ENCODE data around the gene TSPAN18.

TSPAN18 gene

DNA sequence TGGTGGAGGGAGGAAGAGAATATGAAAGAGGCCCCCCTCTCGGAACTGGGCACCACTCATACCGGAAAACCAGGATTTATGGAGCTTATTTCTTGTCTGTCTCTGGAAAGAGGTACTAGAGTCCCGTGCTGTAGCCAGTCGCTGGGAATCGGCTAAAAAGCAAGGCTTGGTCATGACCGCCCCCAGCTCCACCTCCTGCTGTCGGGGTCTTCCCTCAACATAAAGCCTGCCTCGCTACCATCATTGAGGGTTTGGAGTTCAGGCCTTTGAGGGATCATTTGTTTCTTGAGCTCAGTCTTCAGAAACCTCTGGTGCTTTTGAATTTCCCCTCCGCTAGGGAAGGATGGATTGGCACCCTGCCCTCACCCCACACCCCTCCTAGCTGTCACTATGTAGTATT, 97.1 kb downstream of the TSPAN18 start:
- DNase-seq (ENCODE audit: low read depth): no peak

DNA sequence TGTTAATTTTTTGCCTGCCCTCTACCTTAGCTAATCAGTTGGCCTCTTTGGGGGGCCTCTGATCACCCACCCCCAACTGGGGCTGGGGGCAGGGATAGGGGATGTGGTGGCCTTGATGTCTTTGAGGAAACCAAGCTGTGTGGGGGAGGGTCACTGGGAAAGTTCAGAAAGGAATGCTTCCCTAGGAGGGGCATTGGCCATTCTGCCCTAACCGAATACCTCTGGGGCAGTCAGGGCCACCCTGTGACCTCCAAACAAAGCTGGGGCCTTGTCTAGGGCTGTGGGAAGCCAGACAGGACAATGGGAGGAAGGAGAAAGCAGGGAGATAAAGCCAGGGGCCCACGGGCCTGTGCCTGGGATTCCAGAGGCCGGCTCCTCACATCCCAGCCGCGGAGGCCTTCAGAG, 97.5 kb downstream of the TSPAN18 start:
- DNase-seq (ENCODE audit: low read depth): no peak

DNA sequence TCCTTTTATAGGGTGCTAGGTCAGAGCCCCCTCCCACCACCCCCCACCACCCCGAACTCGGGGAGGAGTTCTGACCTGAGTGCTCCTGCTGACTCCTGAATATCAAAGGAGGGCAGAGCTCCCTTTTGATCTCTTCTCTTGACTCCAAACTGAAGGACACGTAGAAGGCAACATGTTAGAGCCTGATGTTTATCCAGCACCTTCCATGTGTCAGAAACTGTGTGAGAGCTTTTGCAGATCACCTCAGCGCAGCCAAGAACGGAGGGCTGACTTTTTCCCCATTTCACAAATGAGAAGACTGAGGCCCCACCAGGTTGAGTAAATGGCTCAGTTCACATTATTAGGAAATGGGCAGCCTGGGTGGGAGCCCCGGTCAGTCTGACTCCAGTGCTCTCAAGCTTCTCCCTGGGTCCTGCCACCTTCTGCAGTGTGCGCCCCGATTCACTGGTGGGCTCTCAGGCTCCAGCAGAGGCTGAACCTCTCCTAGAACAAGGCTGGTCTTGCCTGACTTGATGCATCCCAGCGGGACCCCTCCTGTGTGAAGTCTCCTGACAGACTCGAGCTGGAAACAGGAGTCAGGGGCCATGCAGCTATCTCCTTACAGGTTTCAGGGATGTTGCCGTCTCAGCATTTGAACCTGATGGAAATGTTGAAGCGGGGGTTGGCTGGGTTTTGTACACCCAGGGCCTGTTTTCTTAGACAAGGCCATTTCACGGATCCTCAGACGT, 98.5 kb downstream of the TSPAN18 start:
- no peak for DNase-seq (ENCODE audit: low read depth)

DNA sequence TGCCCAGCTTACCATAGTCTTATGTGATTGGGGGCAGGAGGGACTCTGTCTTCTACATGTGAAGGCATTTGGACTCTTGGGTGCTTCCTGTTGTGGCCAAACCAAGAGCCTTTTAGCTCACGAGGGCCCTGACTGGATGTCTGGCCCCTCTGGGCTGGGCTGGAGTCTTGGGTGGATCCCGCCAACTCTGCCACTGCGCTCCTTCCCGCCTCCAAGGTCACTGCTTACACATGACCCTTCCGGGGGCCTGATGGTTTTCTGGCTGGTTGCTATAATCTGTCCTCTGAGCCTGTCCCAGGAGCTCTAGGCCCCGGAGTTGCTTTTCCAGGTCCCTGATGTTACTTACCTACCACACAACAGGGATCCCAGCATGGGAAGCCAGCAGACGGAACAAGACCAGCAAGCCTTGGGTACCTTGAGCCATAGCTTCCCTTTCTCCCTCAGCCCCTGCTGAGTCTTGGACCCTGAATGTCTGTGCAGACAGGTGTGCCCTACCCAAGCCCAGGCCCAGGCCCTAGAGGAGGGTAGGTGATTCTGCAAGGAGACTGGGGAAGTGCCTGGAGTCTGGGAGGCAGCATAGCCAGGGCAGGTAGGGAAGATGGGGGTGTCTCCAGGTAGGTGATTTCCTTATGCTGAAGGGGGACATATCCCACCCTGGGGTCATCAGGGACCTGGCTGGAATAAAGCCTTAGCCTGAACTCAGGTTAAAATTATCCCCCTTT, 100.3 kb downstream of the TSPAN18 start:
- no peak for DNase-seq (ENCODE audit: low read depth)

DNA sequence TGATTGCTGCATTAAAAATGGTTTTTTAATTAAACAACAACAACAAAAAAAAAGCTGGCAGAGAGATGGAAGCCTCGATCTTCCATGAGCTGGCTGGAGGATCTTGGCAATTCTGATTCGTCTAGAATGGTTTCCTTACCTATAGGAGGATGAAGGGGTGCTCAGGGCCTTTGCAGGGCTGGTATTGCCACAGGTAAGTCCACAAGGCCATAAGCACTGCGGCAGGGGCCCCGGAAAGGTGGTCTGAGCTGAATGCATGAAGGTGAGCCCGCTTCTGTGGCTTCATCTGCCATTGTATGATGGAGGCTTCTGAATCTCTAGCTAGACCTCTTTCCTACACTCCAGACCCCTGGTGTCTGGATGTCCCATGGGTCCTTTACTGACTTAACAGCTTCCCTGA, 101.5 kb downstream of the TSPAN18 start:
- DNase-seq (ENCODE audit: low read depth): no peak

DNA sequence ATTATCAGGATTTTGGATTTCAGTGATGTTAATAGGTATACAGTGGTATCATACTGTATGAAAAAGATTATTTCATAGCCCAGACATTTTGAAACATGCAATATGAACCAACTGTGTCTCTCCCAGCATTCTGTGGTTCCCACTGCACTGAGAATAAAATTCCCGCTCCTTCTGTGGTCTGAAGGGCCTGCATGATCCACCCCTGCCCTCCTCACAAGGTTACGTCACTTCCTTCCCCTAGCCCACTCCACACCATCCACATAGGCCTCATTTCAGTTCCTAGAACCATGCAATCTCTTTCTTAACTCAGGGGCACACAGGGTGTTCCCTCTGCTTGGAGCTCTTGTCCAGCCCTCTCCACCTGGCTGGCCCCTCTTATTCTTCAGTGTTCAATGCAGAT, 103.1 kb downstream of the TSPAN18 start:
- no peak for DNase-seq (ENCODE audit: low read depth)

DNA sequence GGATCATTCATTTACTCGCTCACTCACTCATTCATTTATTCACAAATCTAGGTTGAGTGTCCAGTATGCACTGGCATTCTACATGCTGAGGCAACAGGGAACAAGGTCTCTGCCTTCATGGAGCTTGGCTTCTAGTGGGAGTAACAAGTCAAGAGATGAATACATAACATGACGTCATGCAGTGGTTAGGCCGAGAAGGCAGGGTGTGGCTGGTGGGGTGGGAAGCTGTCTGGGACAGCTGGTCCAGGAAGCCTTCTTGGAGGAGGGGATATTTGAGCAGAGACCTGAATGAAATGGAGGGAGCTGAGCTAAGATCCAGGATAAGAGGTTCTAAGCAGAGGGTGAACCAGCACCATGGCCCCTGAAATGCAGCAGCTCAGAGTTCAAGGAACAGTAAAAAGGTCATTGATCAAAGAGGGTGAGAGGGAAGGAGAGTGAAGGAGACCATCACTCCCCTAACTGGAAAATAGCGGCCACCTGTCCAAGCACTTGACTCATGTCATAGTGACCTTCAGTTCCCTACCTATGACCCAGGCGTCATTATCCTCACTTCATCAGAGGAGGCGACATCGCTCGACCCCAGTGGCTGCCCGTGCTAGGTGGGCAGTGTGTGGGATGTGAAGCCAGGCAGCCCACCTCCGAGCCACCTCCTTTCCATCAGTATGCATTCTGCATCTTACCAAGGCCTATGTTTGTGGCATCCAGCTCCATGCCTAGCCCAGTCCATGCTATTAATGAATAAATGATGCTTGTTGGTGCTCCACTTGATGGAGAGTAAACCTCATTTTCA, 105.0 kb downstream of the TSPAN18 start:
- no peak for DNase-seq (ENCODE audit: low read depth)

DNA sequence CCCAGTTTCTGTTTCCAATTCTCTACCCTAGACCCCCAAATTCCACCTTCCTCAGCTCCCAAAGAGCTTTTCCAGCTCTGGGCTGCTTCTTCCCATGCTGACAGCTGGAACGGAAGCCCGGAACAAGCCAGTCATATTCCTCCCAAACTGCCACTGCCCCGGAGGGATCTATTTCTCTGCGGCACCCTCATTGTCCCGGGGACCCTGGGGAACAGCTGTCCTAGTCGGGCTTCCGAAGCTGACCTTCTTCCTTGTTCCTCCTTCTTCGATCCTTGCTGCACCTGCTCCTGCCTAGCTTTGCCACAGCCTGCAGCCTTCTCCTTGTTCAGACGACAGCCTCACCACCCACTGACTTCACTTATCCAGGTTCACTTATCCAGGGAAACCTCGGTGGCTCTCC, 105.7 kb downstream of the TSPAN18 start:
- DNase-seq (ENCODE audit: low read depth): no peak

DNA sequence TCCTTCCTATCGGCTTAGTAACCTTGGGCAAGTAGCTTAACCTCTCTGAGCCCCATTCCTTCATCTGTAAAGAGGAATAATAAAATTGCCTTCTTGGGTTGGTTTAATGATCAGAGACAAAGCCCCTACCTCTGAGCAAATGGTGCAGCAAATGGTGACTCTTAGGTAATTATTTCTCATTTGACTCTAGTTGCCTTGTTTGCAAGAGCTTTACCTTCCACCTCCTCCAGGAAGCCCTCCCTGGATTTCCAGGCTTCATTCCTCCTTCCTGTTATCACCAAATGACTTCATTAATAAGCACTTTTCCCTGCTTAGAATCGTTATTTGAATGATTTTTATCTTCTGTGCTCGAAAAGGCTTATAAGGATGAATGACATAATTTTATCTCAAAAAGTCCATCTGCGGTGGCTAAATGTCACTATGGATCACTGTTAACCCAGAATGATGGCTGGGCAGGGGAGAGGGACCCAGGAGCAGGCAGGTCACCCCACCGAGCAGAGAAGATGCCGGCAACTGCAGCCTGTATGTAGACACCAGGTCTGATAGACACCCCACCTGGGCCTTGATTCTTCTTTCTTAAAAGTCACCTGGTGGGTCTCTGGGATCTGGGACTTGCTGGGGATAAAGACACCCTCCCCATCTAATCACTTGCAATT, 106.6 kb downstream of the TSPAN18 start:
- no peak for DNase-seq (ENCODE audit: low read depth)

DNA sequence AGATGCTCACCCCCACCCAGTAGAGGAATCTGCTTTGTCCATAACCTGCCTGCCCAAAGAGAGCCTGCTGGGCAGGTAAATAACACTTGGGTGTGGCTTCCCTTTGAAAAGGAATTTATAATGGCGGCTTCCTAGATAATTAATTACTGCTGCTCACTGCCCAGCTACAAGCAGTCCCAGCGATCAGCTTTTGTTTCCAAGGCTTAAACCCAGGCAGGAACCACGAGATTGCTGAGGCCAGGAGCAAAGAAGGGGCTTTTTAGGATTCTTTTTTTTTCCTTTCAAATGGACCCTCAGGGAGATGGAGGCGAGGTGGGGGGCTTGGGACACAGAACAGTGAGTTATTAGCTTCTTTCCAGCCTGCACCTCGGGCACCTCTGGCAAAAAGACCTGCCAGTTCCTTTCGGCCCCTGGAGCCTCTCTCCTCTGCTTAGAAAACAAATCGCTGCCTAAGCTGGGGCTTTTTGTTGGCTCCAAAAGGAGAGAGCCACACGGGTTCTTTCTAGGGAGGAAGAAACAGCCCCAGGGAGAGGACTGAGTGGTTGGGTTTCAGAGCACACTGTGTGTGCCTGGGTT, 107.2 kb downstream of the TSPAN18 start:
- no peak for DNase-seq (ENCODE audit: low read depth)

DNA sequence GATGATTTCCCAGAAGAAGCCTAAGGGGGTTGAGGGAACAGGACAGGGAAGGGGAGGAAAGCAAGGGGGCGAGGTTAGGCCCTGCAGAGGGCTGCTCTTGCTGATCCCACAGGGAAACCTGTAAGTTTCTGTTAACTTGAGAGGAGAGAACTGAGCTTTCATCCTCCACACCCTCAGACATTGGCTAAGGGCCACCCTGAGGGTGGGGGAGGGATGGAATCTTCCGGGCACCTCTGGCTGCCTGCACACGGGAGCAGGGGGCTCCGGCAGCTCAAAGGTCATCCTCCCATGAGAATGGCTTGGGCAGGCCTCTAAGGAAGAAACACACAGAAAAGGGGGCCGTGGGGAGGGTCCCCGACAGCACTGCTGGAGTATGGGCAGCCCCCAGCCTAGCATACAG, 108.1 kb downstream of the TSPAN18 start:
- no peak for DNase-seq (ENCODE audit: low read depth)

DNA sequence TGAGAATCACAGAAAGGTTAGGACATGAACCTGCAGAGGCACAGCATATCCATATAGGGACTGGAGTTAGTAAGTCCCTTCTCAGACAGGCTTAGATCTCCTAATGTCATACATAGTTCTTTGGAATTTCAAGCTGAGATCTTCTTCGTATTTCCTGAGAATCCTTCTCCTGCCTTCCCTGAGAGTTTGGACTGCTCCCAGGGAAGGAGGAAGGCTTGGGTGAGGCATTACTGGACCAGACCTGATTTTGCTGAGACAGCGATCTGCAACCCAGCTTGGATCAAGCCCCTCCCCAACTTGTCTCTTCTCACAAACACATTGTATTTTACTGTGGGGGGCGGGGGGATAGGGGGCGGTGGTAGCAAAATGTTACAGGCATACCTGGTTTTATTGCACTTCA, 108.5 kb downstream of the TSPAN18 start:
- DNase-seq (ENCODE audit: low read depth): no peak

DNA sequence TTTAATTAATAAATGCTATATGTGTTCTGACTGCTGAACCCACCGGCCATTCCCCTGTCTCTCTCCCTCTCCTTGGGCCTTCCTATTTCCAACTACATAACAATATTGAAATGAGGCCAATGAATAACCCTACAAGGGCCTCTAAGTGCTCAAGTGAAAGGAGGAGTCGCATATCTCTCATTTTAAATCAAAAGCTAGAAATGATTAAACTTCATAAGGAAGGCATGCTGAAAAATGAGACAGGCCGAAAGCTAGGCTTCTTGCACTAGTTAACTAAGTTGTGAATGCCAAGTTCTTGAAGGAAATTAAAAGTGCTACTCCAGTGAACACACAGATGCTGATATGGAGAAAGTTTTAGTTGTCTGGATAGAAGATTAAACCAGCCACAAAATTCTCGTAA, 109.2 kb downstream of the TSPAN18 start:
- DNase-seq (ENCODE audit: low read depth): no peak

DNA sequence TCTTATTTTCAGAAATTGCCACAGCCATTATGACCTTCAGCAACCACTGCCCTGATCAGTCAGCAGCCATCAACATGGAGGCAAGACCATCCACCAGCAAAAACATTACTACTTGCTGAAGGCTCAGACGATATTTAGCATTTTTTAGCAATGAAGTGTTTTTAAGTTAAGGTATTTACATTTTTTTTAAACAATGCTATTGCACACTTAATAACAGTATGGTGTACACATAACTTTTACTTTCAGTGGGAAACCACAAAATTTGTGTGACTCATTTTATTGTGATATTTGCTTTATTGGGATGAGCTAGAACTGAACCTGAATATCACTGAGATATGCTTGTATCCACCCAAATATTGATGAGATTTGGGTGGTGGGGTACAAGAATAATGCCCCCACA, 110.9 kb downstream of the TSPAN18 start:
- peak; percentile 59 for DNase-seq (ENCODE audit: low read depth)

DNA sequence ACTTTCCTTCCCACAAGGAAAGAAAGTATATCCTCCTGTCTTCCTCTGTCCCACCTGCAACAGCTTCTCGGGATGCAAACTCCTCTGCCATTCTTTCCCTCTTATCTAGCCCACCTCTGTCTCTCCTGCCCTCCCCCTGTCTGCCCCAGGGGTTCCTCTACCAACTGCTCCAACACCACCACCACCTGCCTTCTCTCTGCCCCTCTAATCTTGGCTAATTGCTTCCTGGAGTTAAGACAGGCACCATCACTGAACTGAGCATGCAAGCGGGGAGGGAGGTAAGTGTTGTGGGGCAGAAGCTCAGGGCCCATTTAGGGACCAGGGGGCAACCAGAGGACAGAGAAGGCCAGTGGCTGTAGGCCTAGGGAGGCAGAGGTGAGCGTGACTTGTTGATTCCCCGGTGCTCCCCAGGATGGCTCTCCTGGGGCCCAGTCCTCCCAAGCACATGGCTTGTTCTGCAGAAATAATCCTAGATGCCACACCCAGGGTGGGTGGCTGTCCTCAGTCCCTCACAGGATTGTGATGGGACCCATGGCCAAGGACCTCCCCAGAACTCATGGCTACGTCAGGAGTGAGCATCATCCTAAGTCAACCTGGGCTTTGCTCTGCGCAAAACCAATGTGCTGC, 112.8 kb downstream of the TSPAN18 start:
- no peak for DNase-seq (ENCODE audit: low read depth)

DNA sequence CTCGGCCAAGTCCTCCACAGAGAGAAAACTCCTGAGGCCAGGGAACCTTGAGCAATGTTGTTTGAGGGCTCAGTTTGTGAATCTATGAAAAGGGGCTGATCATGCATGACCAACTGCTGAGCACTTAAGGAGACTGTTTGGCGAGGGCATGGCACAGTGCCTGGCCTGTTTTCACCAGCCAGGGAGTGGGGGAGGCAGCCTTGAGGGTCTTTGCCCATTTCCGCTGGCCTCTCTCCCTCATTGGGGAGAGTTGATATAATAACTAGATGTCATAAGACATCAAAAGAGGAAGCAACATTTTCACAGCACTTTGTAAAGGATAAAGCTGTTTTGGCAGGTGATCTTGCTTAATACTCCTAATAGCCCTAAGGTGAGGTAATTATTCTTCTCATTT, 113.3 kb downstream of the TSPAN18 start:
- no peak for DNase-seq (ENCODE audit: low read depth)

DNA sequence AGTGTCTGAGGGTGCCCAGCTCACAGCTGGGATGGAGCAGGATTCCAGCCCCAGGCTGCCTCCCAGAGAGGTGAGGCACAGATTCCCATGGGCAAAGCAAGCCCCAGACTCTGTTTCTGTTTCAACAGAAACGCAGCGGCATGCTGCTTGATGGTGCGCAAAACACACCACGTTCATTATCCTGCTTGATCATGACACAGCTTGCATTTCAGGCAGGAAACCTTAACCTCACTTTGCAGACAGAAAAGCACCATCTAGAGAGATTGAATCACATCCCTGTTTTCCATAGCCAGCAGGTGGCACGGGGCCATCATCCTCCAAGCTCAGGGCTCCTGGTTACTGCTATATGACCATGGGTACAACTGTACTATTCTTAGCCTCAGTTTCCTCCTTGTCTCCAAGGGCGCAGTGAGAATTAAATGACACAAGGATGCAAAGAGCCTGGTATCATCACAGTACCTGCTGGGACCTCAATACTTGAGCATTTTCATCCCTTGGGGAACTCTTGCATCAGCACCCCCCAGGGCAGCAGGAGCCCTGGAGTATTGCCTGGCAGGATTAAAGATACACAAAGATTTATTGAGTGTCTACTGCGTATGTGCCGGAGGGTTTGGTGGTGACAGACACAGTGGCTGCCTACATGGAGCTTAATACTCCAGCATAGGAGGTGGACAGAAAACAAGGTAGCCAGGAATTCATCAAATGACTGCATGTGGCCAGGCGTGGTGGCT, 113.9 kb downstream of the TSPAN18 start:
- DNase-seq (ENCODE audit: low read depth): no peak

DNA sequence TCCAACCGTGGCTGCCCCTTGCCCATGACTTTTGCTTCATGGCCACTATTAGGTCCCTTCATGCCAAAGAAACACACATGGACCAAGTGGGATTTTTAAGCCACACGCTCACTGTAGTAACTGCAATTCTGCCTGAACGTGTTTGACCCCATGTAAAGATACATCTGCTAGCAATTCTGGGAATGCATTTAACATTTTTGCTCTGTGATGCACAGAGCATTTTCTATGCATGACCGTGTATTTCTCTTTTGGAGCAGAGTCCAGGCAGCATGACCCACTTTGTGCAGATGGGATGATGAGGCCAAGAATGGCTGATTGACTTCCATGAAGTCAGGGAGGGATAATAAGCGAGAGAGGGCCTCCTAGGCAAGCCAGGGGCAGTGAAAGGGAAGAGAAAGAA, 115.5 kb downstream of the TSPAN18 start:
- DNase-seq (ENCODE audit: low read depth): peak; percentile 91

DNA sequence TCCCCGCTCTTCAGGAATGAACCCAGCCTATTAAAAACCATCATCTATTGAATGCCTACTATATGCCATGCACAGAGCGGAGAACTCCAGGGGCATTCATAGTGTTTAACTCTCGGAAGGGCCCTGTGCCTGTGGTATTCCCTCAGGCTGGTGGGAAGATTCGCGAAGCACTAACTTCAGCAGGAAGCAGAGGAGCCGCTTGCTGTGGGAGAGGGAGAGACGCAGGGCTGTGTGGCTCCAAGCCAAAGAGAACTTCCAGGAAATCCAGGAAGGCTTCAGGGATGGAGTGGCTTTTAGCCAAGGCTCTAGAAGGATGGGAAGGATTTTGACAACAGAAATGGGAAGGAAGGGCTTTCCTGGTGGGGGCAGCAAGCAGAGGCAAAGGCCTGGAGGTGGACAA, 120.1 kb downstream of the TSPAN18 start:
- DNase-seq (ENCODE audit: low read depth): no peak

DNA sequence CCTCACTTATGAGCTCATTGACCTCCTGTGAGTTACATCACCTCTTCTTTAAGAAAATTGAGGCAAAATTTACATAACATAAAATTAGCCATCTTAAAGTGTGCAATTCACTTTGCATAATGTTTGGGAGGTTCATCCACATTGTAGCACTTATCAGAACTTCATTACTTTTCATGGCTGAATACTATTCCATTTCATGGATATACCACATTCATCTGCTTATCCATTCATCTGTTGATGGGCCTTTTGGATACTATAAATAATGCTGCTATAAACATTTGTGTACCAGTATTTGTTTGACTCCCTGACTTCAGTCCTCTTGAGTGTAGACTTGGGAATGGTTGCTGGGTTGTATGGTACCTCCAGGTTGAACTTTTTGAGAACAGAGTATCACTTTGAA, 120.6 kb downstream of the TSPAN18 start:
- no peak for DNase-seq (ENCODE audit: low read depth)
